ENCODE measurements around the gene FHOD1.

Gene FHOD1

GRCh38 chr16:67188798-67189197, 58.5 kb downstream of the FHOD1 start:
- DNase-seq: no peak

- no peak for DNase-seq
Measured at GRCh38 chr16:67188323-67188722, 59.0 kb downstream of the FHOD1 start.

- DNase-seq: no peak
Measured at GRCh38 chr16:67187175-67187890, 59.9 kb downstream of the FHOD1 start.

GRCh38 chr16:67186550-67186950, 60.7 kb downstream of the FHOD1 start:
- DNase-seq: no peak

- no peak for DNase-seq
Measured at GRCh38 chr16:67185651-67186134, 61.6 kb downstream of the FHOD1 start.

- peak; percentile 85 to 90 for DNase-seq
Measured at GRCh38 chr16:67184995-67185650, 62.2 kb downstream of the FHOD1 start.

- no peak for DNase-seq
Measured at GRCh38 chr16:67184453-67184994, 62.8 kb downstream of the FHOD1 start.

- peak; percentile 96 for DNase-seq
Measured at GRCh38 chr16:67183627-67184452, 63.4 kb downstream of the FHOD1 start, which contains the start of gene MATCAP1. Gene MATCAP1 (minus strand): TSS chr16:67183963. CDS start chr16:67180610, 3,353 bp downstream.

- DNase-seq: no peak
Measured at GRCh38 chr16:67183284-67183626, 64.0 kb downstream of the FHOD1 start.

- peak in 1 of 2 donors; percentile 14 for DNase-seq
Measured at GRCh38 chr16:67182288-67182687, 65.0 kb downstream of the FHOD1 start.

- DNase-seq: peak in 1 of 2 donors; percentile 19
Measured at GRCh38 chr16:67181346-67181745, 65.9 kb downstream of the FHOD1 start.

- DNase-seq: no peak
Measured at GRCh38 chr16:67180166-67180565, 67.1 kb downstream of the FHOD1 start.

- DNase-seq: no peak
Measured at GRCh38 chr16:67179421-67180080, 67.7 kb downstream of the FHOD1 start.

Measured in inflammatory macrophage (primary cell).